Mucosa of rectum (tissue), 2 donors: Measurements from ENCODE around the gene CCSER2.
"Not testable (repeated sequence)": the region's sequence is repeated elsewhere in the genome, so short reads cannot be mapped to it uniquely, and the experiment has no call there.

Experiments
- H3K27ac ChIP-seq, 2 donors: one replicate each; pipeline ENCODE4 v1.7.0; 2013; ENCODE audit warnings: inconsistent platforms in 2 of 2, low read depth in 2 of 2, low read length in 2 of 2
- H3K27me3 ChIP-seq, 2 donors: one replicate each; pipeline ENCODE4 v1.7.0; 2013; ENCODE audit warnings: low read length in 2 of 2; ENCODE audit not compliant: control insufficient read depth in 2 of 2, insufficient read depth in 2 of 2
- H3K36me3 ChIP-seq, 2 donors: one replicate each; pipeline ENCODE4 v1.7.0; 2013; ENCODE audit warnings: low read length in 2 of 2; ENCODE audit not compliant: control insufficient read depth in 2 of 2, insufficient read depth in 2 of 2
- H3K4me1 ChIP-seq, 2 donors: one replicate each; pipeline ENCODE4 v1.7.0; 2013; ENCODE audit warnings: low read length in 2 of 2, mild to moderate bottlenecking in 1 of 2; ENCODE audit not compliant: control insufficient read depth in 2 of 2, insufficient read depth in 2 of 2
- H3K4me3 ChIP-seq, 2 donors: one replicate each; pipeline ENCODE4 v1.7.0; 2013; ENCODE audit warnings: low read length in 2 of 2
- H3K9ac ChIP-seq, 2 donors: one replicate each; pipeline ENCODE4 v1.7.0; 2013; ENCODE audit warnings: low read length in 2 of 2, low read depth in 1 of 2, mild to moderate bottlenecking in 1 of 2
- H3K9me3 ChIP-seq, 2 donors: one replicate each; pipeline ENCODE4 v1.7.0; 2013; ENCODE audit warnings: low read length in 2 of 2; ENCODE audit not compliant: control insufficient read depth in 2 of 2
- donor health status: healthy.
- donor health status: Normal muscosa, but diverticular disease.

Gene CCSER2

DNA sequence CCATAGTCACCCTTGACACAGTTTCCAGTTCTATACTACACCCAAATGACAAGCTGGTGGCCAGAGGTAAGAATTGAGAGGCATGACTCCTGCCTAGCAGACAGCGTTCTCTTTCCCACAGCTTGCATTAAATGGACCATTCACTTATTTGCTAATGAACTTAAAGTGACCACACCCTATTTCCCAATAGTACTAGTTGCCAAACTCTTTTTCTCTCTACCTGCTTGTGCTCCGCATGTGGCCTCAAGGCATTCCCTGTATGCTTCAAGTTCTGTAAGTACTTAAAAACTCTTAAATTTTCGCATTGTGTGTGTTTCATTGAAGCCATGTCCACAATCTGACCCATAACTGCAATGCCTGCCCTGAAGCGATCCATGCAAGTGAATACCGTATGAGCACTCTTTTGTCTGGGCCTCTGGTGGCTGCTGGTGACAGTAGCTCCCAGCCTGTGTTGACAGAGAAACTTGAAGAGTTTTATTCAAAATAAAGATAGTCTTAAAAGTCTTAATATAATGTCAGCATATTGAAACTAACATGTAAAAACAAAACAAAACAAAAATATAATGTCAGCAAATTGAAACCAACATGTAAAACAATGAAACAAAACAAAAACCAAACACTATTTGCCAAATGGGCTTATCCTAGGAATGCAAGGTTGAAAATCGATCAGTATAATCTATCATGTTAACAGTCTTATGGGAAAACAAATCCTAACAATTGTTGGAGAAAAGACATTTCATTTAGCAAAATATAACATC is 73.6 kb downstream of the CCSER2 start:
- H3K4me1 ChIP-seq: no peaks in the 10 kb centered on the region
- H3K4me3 ChIP-seq: no peak overlapping the region
- H3K9ac ChIP-seq: no peak overlapping the region

DNA sequence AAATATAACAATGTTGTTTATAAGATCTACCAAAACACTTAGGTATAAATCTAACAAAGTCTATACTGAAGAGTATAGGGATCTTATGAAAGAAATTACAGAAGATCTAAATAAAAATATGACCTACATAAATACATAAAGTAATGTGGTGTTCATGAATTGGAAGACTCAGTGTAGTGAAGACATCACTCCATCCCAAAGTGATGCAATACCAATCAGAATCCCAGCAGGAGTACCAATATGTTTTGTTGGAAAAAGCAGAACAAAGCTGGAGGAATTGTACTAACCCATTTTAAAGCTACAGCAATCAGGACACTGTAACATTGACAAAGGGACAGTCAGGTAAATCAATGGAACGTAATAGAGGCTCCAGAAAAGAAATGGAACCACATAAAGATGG is 76.4 kb downstream of the CCSER2 start:
- no peak overlapping the region for H3K27ac ChIP-seq
- no peaks in the 10 kb centered on the region for H3K27me3 ChIP-seq
- H3K36me3 ChIP-seq: peaks cover 0 to 4% of the 10 kb centered on the region in 2 donors
- no peaks in the 10 kb centered on the region for H3K9me3 ChIP-seq
- H3K4me1 ChIP-seq: no peaks in the 10 kb centered on the region
- no peak overlapping the region for H3K9ac ChIP-seq
- H3K4me3 ChIP-seq: no peak overlapping the region

More for the DNA sequence above, 73.6 kb downstream of the CCSER2 start:
- Histone ChIP-seq H3K36me3 (no peaks in the 10 kb centered on the region), H3K27me3 (no peaks in the 10 kb centered on the region), H3K9me3 (no peaks in the 10 kb centered on the region), H3K27ac (no peak overlapping the region)

DNA sequence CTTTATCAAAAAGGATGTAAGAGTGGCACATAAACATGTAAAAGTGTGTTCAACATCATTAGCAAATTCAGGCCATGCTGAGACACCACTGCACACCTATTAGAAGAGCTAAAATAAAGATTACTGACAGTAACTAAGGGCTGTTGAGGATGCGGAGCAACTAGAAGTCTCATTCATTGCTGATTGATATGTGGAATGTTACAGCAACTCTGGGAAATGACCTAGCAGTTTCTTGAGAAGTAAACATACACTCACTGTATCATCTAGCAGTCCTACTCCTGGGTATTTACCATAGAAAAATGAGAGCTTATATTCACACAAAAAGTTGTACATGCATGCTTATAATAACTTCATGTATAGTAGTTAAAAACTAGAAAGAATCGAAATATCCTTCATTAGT is 77.3 kb downstream of the CCSER2 start:
- Histone ChIP-seq H3K4me1 (no peaks in the 10 kb centered on the region), H3K9ac (no peak overlapping the region), H3K27me3 (no peaks in the 10 kb centered on the region), H3K36me3 (peaks cover 0 to 6% of the 10 kb centered on the region in 2 donors), H3K9me3 (no peaks in the 10 kb centered on the region), H3K27ac (no peak overlapping the region), H3K4me3 (no peak overlapping the region)

DNA sequence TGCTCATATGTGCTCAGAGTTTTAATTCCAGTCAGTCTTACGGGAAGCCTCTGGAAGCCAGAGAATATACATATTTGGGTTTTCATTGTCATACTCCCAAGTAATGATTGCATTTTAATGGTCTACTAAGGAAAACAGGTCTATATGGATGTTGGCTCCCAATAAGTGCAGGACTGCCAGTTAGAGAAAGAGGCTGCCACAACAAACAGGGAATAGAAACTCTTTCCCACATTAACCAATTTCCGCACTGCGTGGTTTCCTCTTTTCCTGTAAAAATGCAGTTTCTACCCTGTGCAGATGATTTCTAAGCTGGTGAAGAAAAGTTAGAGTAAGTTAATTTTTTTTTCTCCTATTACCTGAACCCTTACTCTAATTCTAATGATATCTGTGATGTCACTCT is 78.2 kb downstream of the CCSER2 start:
- Histone ChIP-seq H3K27ac (no peak overlapping the region), H3K4me1 (no peaks in the 10 kb centered on the region), H3K27me3 (no peaks in the 10 kb centered on the region), H3K9ac (no peak overlapping the region), H3K9me3 (no peaks in the 10 kb centered on the region), H3K36me3 (peaks cover 0 to 6% of the 10 kb centered on the region in 2 donors), H3K4me3 (no peak overlapping the region)

DNA sequence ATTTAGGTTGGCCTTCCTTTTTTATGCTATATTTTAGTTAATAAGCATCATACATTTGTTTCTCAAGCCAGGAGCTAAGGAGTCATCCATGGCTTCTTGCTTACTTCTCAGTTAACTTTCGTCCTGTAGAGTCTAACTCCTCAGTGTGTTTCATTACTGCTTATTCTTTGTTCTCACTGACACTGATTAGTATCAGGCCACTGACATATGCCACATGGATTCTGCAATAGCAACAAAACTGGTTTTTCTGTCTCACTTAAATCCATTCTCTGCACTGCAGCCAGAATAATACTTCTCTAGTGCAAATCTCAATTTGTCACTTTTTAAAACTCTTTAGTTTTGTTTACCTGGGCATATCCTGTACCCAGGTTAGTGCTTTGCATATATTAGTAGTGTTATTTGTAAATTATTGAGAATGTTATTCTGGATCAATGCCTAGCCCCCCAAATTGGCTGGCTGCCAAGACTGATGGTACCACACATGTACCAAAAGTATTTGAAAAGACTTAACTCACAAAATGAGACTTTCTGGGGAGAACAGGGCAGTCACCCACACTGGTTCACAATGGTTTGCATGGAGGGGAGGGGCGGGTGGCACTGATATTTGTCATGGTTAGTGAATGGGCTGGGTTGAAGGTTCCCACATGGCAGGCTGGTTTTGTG is 79.1 kb downstream of the CCSER2 start:
- H3K36me3 ChIP-seq: peaks cover 0 to 6% of the 10 kb centered on the region in 2 donors
- peaks cover 0 to 3% of the 10 kb centered on the region in 2 donors for H3K9me3 ChIP-seq
- no peaks in the 10 kb centered on the region for H3K27me3 ChIP-seq
- no peaks in the 10 kb centered on the region for H3K4me1 ChIP-seq
- H3K27ac ChIP-seq: no peak overlapping the region
- no peak overlapping the region for H3K9ac ChIP-seq
- H3K4me3 ChIP-seq: no peak overlapping the region

DNA sequence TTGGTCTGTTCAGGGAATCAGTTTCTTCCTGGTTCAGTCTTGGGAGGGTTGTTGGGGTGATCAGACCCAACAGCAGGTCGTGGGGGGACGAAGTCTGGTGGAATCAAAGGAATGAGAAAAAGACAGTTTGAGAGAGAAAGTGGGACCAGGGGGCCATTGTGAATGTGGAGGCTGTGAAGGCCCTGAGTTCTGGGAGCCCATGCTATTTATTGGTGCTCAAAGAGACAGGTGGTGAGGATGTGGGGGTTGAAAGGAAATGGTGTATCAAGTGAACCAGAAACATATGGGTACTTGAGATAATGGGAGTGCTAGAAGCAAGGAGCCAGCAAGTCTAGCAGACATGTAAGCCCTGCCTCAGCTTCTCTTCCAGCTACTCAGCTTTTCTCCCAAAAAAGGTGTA is 84.1 kb downstream of the CCSER2 start:
- H3K27ac ChIP-seq: no peak overlapping the region

DNA sequence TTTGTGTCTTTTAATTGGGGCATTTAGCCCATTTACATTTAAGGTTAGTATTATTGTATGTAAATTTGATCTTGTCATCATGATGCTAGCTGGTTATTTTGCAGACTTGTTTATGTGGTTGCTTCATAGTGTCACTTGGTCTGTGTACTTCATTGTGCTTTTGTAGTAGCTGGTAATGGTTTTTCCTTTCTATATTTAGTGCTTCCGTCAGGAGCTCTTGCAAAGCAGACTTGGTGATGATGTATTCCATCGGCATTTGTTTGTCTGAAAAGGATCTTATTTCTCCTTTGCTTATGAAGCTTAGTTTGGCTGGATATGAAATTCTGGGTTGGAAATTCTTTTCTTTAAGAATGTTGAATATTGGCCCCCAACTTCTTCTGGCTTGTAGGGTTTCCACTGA is 85.7 kb downstream of the CCSER2 start:
- not testable (repeated sequence) for H3K4me3 ChIP-seq, H3K27me3 ChIP-seq, H3K9me3 ChIP-seq, H3K4me1 ChIP-seq, H3K36me3 ChIP-seq, H3K9ac ChIP-seq, H3K27ac ChIP-seq

More for the DNA sequence above, 84.1 kb downstream of the CCSER2 start:
- Histone ChIP-seq H3K9me3 (peaks cover 0 to 5% of the 10 kb centered on the region in 2 donors), H3K4me1 (peaks cover 0 to 4% of the 10 kb centered on the region in 2 donors), H3K4me3 (no peak overlapping the region), H3K27me3 (no peaks in the 10 kb centered on the region), H3K36me3 (peaks cover 0 to 6% of the 10 kb centered on the region in 2 donors), H3K9ac (no peak overlapping the region)

DNA sequence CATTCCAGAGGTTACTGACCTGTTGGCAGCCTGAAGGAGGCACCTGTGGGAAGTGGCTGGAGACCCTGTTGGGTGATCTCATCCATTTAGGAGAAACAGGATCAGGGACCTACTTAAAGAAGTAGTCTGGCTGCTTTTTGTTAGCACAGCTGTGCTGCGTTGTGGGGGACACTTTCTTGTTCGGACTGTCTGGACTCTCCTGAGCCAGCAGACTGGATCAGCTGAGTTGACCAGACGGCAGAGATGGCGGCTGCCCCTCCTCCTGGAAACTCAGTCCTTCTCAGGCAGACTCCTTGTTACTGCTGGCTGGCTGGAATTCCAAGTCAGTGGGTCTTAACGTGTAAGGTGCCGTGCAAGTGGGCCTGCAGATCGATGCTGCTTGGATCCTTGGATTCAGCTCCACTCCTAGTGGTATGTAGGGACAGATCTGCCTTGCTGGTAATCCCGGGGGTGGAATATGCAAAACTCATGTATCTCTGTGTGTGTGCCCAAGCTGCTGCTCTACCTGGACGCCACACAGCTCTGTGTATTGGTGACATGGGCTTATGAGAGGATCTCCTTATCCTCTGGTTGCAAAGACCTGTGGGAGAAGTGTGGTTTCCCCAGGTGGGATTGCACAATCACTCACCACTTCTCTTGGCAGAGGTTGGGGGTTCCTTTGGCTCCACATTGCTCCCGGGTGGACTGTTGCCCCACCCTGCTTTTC is 87.3 kb downstream of the CCSER2 start:
- Histone ChIP-seq H3K27me3 (no peaks in the 10 kb centered on the region), H3K4me3 (no peak overlapping the region), H3K9ac (no peak overlapping the region), H3K27ac (peak overlapping the region in 1 of 2 donors; percentile 19), H3K4me1 (peaks cover 0 to 4% of the 10 kb centered on the region in 2 donors), H3K9me3 (peaks cover 0 to 5% of the 10 kb centered on the region in 2 donors), H3K36me3 (no peaks in the 10 kb centered on the region)

DNA sequence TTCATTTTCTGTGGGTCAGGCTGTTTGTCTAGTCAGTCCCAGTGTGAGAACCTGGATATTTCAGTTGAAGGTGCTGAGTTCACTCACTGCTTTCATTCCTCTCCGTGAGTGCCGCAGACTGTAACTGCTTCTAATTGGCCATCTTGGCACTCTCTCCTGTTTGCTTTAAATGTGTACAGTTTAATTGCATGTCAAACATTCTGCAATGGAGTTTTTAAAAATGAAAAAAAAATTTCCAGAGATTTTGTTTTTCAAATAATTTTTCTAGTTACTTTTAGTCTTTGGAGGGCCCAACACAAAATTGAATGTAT is 87.8 kb downstream of the CCSER2 start:
- H3K27me3 ChIP-seq: no peaks in the 10 kb centered on the region
- peak overlapping the region in 1 of 2 donors; percentile 19 for H3K27ac ChIP-seq
- peaks cover 0 to 5% of the 10 kb centered on the region in 2 donors for H3K9me3 ChIP-seq
- peaks cover 0 to 4% of the 10 kb centered on the region in 2 donors for H3K4me1 ChIP-seq
- H3K4me3 ChIP-seq: peak overlapping the region in 1 of 2 donors; percentile 10
- no peak overlapping the region for H3K9ac ChIP-seq
- H3K36me3 ChIP-seq: no peaks in the 10 kb centered on the region

DNA sequence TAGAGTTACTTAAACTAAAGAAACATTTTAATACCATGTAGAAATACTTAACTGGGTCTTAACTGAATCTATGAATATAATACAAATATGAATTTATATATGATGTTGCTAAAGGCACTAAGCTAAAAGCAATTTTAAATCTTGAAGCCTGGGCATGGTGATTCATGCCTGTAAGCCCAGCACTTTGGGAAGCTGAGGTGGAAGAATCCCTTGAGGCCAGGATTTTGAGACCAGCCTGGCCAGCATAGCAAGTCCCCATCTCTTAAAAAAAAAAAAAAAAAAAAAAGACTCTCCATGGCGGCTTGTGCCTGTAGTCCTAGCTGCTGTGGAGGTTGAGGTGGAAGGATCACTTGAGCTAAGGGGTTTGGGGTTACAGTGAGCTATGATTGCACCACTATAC is 95.3 kb downstream of the CCSER2 start:
- no peak overlapping the region for H3K9ac ChIP-seq
- H3K36me3 ChIP-seq: peaks cover 2% of the 10 kb centered on the region in 2 donors
- H3K4me1 ChIP-seq: peaks cover 0 to 11% of the 10 kb centered on the region in 2 donors
- H3K4me3 ChIP-seq: no peak overlapping the region
- H3K27me3 ChIP-seq: no peaks in the 10 kb centered on the region
- H3K9me3 ChIP-seq: no peaks in the 10 kb centered on the region
- H3K27ac ChIP-seq: no peak overlapping the region
